HEK293 (cell line): Measurements from ENCODE around the gene MSANTD3.

ENCODE experiments used
- MYNN ChIP-seq: fragments of 450-650 bp; formaldehyde crosslinking; IDR thresholded peaks from 2 replicates; pipeline ENCODE4 v1.5.1; 2016; ENCODE audit warnings: missing biosample characterization, missing genetic modification characterization, borderline replicate concordance
- SCRT1 ChIP-seq: fragments of 450-650 bp; formaldehyde crosslinking; IDR thresholded peaks from 2 replicates; pipeline ENCODE4 v1.5.1; 2016; ENCODE audit warnings: missing biosample characterization, missing genetic modification characterization, borderline replicate concordance
- TCF7L2 ChIP-seq: IDR thresholded peaks from 2 replicates; pipeline ENCODE4 v1.6.1; 2011; ENCODE audit warnings: low read depth, mild to moderate bottlenecking, inconsistent platforms, low read length, moderate library complexity, borderline replicate concordance
- TF ChIP-seq, protein P1 (sequence below): fragments of 450-650 bp; formaldehyde crosslinking; IDR thresholded peaks from 2 replicates; pipeline ENCODE4 v1.5.1; 2016; ENCODE audit warnings: missing biosample characterization, missing genetic modification characterization

DNA sequence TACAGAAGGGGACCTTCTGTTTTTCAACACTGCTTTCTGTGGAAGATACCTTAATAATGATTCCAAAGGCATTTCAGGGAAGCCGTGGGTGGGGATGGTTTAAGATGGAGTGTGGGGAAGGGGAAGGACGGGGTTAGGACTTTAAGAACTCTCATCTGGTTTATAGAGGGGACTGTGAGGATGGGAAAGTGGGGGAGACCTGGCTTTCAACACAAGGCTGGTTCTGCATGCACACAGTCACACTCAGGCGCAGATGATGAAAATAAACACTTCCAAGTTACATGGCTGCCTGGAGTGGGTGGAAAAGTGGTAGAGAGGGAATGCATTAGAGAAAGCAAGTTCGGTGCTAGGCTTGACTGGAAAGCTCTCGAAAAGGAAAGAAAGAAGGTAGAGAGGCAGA, 4.9 kb downstream of the MSANTD3 start:
- TF ChIP-seq, protein P1, sequence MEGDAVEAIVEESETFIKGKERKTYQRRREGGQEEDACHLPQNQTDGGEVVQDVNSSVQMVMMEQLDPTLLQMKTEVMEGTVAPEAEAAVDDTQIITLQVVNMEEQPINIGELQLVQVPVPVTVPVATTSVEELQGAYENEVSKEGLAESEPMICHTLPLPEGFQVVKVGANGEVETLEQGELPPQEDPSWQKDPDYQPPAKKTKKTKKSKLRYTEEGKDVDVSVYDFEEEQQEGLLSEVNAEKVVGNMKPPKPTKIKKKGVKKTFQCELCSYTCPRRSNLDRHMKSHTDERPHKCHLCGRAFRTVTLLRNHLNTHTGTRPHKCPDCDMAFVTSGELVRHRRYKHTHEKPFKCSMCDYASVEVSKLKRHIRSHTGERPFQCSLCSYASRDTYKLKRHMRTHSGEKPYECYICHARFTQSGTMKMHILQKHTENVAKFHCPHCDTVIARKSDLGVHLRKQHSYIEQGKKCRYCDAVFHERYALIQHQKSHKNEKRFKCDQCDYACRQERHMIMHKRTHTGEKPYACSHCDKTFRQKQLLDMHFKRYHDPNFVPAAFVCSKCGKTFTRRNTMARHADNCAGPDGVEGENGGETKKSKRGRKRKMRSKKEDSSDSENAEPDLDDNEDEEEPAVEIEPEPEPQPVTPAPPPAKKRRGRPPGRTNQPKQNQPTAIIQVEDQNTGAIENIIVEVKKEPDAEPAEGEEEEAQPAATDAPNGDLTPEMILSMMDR, result no peak
- TF ChIP-seq SCRT1 (tag by site-specific recombination), result no peak
- no peak for TF ChIP-seq TCF7L2
- TF ChIP-seq MYNN, result no peak
